NCI-H1436 treated with DMSO at 0.1 percent for 48 hours (cell line): Measurements from ENCODE around the gene PDXP.

Experiments
- DNase-seq: peaks from one replicate; lab custom pipeline; 2025; lab: John Stamatoyannopoulos, UW

PDXP gene

GRCh38 chr22:37629928-37630327, 28.6 kb upstream of the PDXP start:
- DNase-seq = no peak

GRCh38 chr22:37630839-37631435, 27.6 kb upstream of the PDXP start:
- DNase-seq = no peak

- no peak for DNase-seq
These were observed 26.9 kb upstream of the PDXP start for GRCh38 chr22:37631448-37632173.

- DNase-seq = no peak
These were observed 26.1 kb upstream of the PDXP start for GRCh38 chr22:37632174-37633088.

GRCh38 chr22:37633089-37633624, 25.4 kb upstream of the PDXP start:
- no peak for DNase-seq

- no peak for DNase-seq
These were observed 24.7 kb upstream of the PDXP start for GRCh38 chr22:37633625-37634416.

- no peak for DNase-seq
These were observed 24.1 kb upstream of the PDXP start for GRCh38 chr22:37634417-37634924.

- DNase-seq = no peak
These were observed 23.4 kb upstream of the PDXP start for GRCh38 chr22:37635157-37635556.

GRCh38 chr22:37636186-37636948, 22.2 kb upstream of the PDXP start:
- DNase-seq = no peak

GRCh38 chr22:37636949-37637273, 21.6 kb upstream of the PDXP start:
- DNase-seq = no peak

GRCh38 chr22:37638391-37639069, 20.0 kb upstream of the PDXP start:
- no peak for DNase-seq

GRCh38 chr22:37639070-37639760, 19.3 kb upstream of the PDXP start, which contains the start of gene SH3BP1:
TSS of gene SH3BP1 (plus strand) at chr22:37639669. CDS start at chr22:37639788, 119 bp downstream.
- no peak for DNase-seq

- no peak for DNase-seq
These were observed 18.5 kb upstream of the PDXP start for GRCh38 chr22:37639771-37640590.

- DNase-seq = no peak
These were observed 17.6 kb upstream of the PDXP start for GRCh38 chr22:37640591-37641560.

GRCh38 chr22:37641561-37641949, 17.0 kb upstream of the PDXP start:
- DNase-seq = no peak

- DNase-seq = no peak
These were observed 15.2 kb upstream of the PDXP start for GRCh38 chr22:37643225-37643847.

- DNase-seq = no peak
These were observed 11.2 kb upstream of the PDXP start for GRCh38 chr22:37647317-37647716.
